Pancreas (tissue), 10 donors: Measurements from ENCODE around the gene FOLR2. TPM values are rescaled to one million over a fixed set of nuclear protein-coding genes. Genes with fewer than 3 reads are reported as not detected.

ENCODE experiments used
- ATAC-seq, 4 donors: fragments of 200-7000 bp; cut with Tn5 transposase; one replicate each; pipeline versions ENCODE4 v1.8.0 to v1.9.1; 2020; ENCODE audit warnings: mild to moderate bottlenecking in 4 of 4, moderate library complexity in 4 of 4
- DNase-seq, 6 donors: peaks; one replicate each; pipeline ENCODE4 v3.0.0-alpha.2; 2020
- FAIRE-seq: peaks from 2 replicates; lab custom pipeline; 2012; peaks lifted over from hg19 to GRCh38; lab: Jason Lieb, UNC
- H3K27ac ChIP-seq, 4 donors: fragments of 200-600 bp; sonication (generic); 1 replicate in 3 of 4; 2 replicates in 1 of 4; pipeline versions ENCODE4 v1.5.0 to v1.8.0; 2020
- H3K27me3 ChIP-seq, 4 donors: fragments of 200-600 bp; one replicate each; pipeline ENCODE4 v1.8.0; 2021
- H3K36me3 ChIP-seq, 3 donors: fragments of 200-600 bp; sonication (generic) in 1 of 3; one replicate each; pipeline versions ENCODE4 v1.5.0 to v1.8.0; 2020 to 2021
- H3K4me1 ChIP-seq, 3 donors: fragments of 200-600 bp; one replicate each; pipeline ENCODE4 v1.8.0; 2021
- H3K4me3 ChIP-seq, 4 donors: fragments of 200-600 bp; sonication (generic) in 2 of 4; one replicate each; pipeline versions ENCODE4 v1.5.0 to v1.8.0; 2020 to 2021
- H3K9me3 ChIP-seq, 4 donors: fragments of 200-600 bp; one replicate each; pipeline ENCODE4 v1.8.0; 2021
- CTCF ChIP-seq, 4 donors: fragments of 200-600 bp; sonication (generic) in 3 of 4; IDR thresholded peaks; one replicate each; pipeline versions ENCODE4 v1.5.0 to v1.8.0; 2021; ENCODE audit warnings: antibody characterized with exemption in 4 of 4
- WGBS, 2 donors: extraction: QIAGEN DNeasy Blood & Tissue Kit; methylation state at CpG; one replicate each; pipeline ENCODE4 v1.1.7; 2013; 5-methylcytosine and 5-hydroxymethylcytosine counted together
- intact Hi-C, 3 donors: fragments of 100-400 bp; cut with DNase I; formaldehyde crosslinking; loops; one replicate each; pipeline versions ENCODE4 v1.11.1 to v1.14.2; 2022
- polyA plus RNA-seq, 2 donors: library from polyadenylated mRNA; stranded (reverse); fragments of 200-250 nt; gene quantifications; one replicate each; pipeline ENCODE4 v1.2.3, GENCODE V29; 2013
- total RNA-seq, 6 donors: library from RNA; stranded (reverse); fragmentation: NEBNext Ultra II Directional in 4 of 6; extraction: Animal tissue kit (Norgen Biotek cat#: 25700) in 4 of 6; gene quantifications; one replicate each; pipeline versions ENCODE4 v1.2.1 to v1.2.4, GENCODE V29; 2021 to 2023
- donor health status: healthy with polysubstance abuse.
- donor health status: DM: no; HTN: no; CAD: no; lungs with moderate emphysema.
- donor health status: DM: no; HTN: no; CAD: no.
- donor health status: control.
- donor health status: control.
- donor health status: Bipolar disorder and iron deficiency.
- donor health status: DM: yes; HTN: yes; CAD: no.
- donor health status: DM: no; HTN: no; CAD: no.
- donor health status: DM: no; HTN: no; CAD: no.
- donor health status: DM: yes; HTN: yes; CAD: no.

Gene FOLR2
- total and polyA plus RNA-seq, 8 donors: 0.51 to 9.2 (median 1.9) TPM

- intact Hi-C loops: no loop called here
- Histone ChIP-seq H3K27me3 (no peaks in the 10 kb centered on the region), H3K4me1 (peaks cover 0 to 6% (median 0%) of the 10 kb centered on the region in 3 donors), H3K9me3 (no peaks in the 10 kb centered on the region), H3K4me3 (no peak overlapping the region), H3K36me3 (peaks cover 0 to 50% (median 25%) of the 10 kb centered on the region in 3 donors), H3K27ac (no peak overlapping the region)
- DNase-seq (peak in 3 of 6 donors; percentile 13 to 73 (median 24)), ATAC-seq (no peak), FAIRE-seq (no peak)
- TF ChIP-seq CTCF (IDR thresholded peaks at IDR 0.05): no peak
- 88% methylated on average over 13 to 16 of the region's 16 CpGs for WGBS, 2 donors
These were observed 11.7 kb downstream of the FOLR2 start for GRCh38 chr11:72228229-72228843.

- Histone ChIP-seq H3K4me1 (peaks cover 0 to 6% (median 0%) of the 10 kb centered on the region in 3 donors), H3K4me3 (no peak overlapping the region), H3K27me3 (no peaks in the 10 kb centered on the region), H3K36me3 (peaks cover 0 to 53% (median 26%) of the 10 kb centered on the region in 3 donors), H3K9me3 (no peaks in the 10 kb centered on the region), H3K27ac (no peak overlapping the region)
- ATAC-seq (no peak), DNase-seq (peak in 2 of 6 donors; percentile 8 to 63), FAIRE-seq (no peak)
- WGBS, 2 donors: 83 to 85% methylated on average over 7 of the region's 7 CpGs
- no peak for TF ChIP-seq CTCF (IDR thresholded peaks at IDR 0.05)
- intact Hi-C loops: no loop called here
These were observed 12.2 kb downstream of the FOLR2 start for GRCh38 chr11:72228844-72229231.

GRCh38 chr11:72229336-72229924 lies 12.8 kb downstream of the FOLR2 start:
- DNase-seq: no peak

GRCh38 chr11:72229925-72230763 lies 13.6 kb downstream of the FOLR2 start:
- Histone ChIP-seq H3K27ac (no peak overlapping the region), H3K27me3 (no peaks in the 10 kb centered on the region), H3K4me3 (no peak overlapping the region), H3K9me3 (no peaks in the 10 kb centered on the region), H3K4me1 (peaks cover 0 to 6% (median 0%) of the 10 kb centered on the region in 3 donors), H3K36me3 (peaks cover 0 to 61% (median 26%) of the 10 kb centered on the region in 3 donors)
- peak in 2 of 6 donors; percentile 33 to 70 for DNase-seq
- FAIRE-seq: no peak
- WGBS, 2 donors: 94 to 96% methylated on average over 21 of the region's 21 CpGs
- no peak for TF ChIP-seq CTCF (IDR thresholded peaks at IDR 0.05)
- intact Hi-C loops: no loop called here
- ATAC-seq: no peak

More at GRCh38 chr11:72229336-72229924, 12.8 kb downstream of the FOLR2 start:
- H3K4me1 ChIP-seq: peaks cover 0 to 6% (median 0%) of the 10 kb centered on the region in 3 donors
- no peak for TF ChIP-seq CTCF (IDR thresholded peaks at IDR 0.05)
- intact Hi-C loops: no loop called here
- H3K36me3 ChIP-seq: peaks cover 0 to 59% (median 26%) of the 10 kb centered on the region in 3 donors
- no peak overlapping the region for H3K4me3 ChIP-seq
- ATAC-seq (no peak), FAIRE-seq (no peak)
- H3K27me3 ChIP-seq: no peaks in the 10 kb centered on the region
- WGBS, 2 donors: 91 to 97% methylated on average over 8 of the region's 8 CpGs
- no peak overlapping the region for H3K27ac ChIP-seq
- H3K9me3 ChIP-seq: no peaks in the 10 kb centered on the region
